ENCODE data around the gene TCTN3.
"Not testable (repeated sequence)": the region's sequence is repeated elsewhere in the genome, so short reads cannot be mapped to it uniquely, and the experiment has no call there.

The TCTN3 gene

DNA sequence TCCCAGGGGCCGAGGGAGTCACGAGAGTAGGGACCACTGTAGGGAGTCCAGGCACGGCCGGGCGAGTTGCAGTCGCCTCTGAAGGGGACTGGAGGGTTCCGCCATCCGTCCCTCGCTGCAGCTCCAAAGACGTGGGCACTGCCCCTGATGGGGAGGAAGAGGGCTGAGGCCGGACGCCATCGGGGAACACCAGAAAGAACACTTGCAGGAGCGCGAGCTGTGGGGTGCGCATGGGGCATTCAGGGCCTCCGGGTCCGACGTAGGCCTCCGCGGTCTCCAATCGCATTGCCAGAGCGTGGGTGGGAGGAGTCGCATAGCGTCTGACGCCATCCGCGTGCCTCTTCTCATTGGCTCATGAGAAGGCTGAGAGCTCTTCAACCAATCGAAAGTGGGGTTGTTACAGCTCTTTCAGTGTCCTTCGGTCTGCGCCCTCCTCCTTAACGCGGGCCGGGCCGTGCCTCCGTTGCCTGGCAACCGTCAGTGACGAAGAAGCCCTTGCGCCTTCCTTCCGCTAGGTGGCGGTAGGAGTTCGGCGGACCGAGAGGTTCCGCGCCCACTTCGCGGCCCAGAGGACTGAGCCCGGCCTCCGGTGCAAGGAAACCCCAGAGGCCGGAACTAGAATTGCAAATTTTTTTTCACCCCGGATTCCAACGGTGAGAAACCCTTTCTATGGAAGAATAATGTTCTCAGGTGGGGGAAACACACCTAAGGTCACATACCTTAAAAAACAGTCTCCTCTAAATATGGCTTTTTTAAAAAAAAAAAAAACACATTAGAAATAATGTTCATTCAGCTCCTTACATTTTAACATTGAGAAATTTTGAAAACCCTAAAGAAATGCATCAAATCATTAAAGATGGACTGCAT, at the start of gene TCTN3:
Gene TCTN3 (minus strand): TSS at position 260 of the 867 bp plus-strand sequence. CDS start 28 bp downstream, at position 232.
- DNase-seq, result peak; percentile 97

- DNase-seq, result no peak
Observed at GRCh38 chr10:95742962-95743535, 49.3 kb upstream of the TCTN3 start.

DNA sequence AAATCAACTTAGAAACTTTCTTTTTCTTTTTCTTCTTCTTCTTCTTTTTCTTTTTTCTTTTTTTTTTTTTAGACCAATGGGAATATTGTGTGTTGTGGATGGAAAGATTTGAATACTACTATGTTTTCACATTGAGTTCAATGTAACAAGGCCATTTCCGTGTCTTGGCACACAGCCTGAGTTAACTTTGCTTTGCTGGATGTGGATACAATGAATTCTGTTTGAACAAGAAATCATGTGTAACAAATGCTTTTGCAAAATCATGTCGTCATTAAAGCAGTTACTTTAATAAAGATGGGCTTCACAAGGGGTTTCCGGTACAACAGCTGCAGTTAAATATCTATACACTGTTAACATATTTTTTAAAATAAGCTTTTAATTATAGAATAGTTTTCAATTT, 48.8 kb upstream of the TCTN3 start:
- DNase-seq, result no peak

- no peak for DNase-seq
Observed at GRCh38 chr10:95741807-95742467, 48.2 kb upstream of the TCTN3 start.

- DNase-seq, result no peak
Observed at GRCh38 chr10:95739056-95739455, 45.3 kb upstream of the TCTN3 start.

GRCh38 chr10:95732907-95733306, 39.2 kb upstream of the TCTN3 start:
- DNase-seq, result not testable (repeated sequence)

- DNase-seq, result no peak
Observed at GRCh38 chr10:95730233-95730632, 36.5 kb upstream of the TCTN3 start.

GRCh38 chr10:95729323-95730055, 35.8 kb upstream of the TCTN3 start:
- no peak for DNase-seq

GRCh38 chr10:95728526-95728925, 34.8 kb upstream of the TCTN3 start:
- no peak for DNase-seq

- DNase-seq, result not testable (repeated sequence)
Observed at GRCh38 chr10:95722496-95722895, 28.8 kb upstream of the TCTN3 start.

DNA sequence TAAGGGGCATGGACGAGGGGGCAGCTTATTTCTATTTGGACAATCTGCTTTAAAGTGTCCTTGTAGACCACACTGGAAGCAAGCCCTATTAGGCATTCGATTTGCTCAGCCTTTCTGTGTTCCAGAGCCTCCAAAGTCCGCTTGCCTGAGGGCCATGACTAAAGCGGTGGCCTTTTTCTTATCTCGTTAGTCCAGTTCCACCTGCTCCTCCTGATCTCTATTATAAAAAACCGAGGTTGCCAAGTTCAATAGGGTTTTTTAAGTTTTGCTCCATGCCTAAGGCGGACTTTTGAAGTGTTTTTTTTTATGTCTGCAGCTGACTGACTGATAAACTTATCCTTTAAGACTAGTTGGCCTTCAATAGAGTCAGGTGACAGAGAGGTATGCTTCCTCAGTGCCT, 27.0 kb upstream of the TCTN3 start:
- not testable (repeated sequence) for DNase-seq

- no peak for DNase-seq
Observed at GRCh38 chr10:95716866-95717265, 23.1 kb upstream of the TCTN3 start.

DNA sequence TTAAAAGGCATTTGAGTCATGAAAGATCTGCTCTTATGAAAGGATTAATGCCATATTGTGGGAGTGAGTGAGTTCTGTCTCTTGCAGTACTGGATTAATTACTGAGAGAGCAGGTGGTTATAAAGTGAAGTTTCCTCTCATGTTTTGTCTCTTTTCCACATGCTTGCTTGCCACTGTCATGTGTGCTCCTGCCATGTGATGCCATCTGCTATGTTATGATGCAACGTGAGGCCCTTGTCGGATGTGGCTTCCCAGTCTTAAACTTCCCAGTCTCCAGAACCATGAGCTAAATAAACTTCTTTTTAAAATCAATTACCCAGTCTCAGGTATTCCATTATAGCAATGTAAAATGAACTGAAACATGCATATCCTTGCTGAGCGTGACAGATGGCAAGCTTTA, 22.7 kb upstream of the TCTN3 start:
- DNase-seq, result no peak

DNA sequence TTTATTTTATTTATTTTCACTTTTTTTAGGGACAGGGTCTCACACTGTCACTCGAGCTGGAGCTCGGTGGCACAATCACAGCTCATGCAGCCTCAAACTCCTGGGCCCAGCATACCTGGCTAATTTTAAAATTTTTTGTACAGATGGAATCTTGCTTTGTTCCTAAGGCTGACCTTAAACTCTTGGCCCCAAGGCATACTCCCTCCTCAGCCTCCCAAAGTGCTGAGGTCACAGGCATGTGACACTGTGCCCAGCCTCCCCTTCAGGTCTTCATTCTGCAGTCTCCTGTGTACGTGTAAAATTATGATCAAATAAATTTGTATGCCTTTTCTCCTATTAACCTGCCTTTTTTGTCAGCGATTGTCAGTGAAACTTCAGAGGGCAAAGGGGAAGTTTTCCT, 17.8 kb upstream of the TCTN3 start:
- DNase-seq, result no peak

- DNase-seq, result no peak
Observed at GRCh38 chr10:95706990-95707389, 13.3 kb upstream of the TCTN3 start.

DNA sequence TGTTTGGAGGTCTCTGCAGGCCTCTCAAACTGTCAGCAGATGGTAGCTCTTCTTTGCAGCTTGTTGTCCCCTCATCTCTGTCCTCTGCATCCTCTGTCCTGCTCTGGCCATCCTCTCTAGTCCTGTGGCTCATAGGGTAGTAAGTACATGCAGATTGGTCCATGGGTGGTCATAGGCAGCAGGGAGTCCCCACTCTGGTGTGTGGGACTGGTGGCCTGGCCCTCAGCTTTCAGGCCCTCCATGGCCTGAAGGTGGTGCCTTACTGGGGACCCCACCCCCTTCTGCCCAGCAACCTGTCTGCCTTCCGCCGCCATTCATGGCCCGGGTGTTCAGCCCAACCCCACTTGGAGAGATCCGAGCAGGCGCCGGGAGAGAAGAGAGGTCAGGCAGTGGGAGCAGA, 12.8 kb upstream of the TCTN3 start:
- DNase-seq, result no peak

DNA sequence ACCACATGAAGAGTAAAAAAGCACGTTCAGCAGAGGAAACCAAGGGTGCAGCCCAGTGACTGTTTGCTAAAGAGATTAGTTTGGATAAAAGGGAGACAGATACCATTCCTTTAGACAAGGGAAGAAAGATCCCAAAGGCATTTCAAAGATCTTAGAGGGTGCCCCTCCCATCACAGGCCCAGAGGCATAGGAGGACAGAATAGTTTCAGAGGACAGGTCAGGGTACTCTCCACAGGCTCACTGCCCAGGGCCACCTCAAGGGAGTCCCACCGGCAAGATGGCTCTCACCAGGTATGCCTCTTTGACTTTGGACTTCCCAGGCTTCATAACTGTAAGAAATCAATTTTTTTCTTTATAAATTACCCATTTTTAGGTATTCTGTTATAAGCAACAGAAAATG, 4.7 kb upstream of the TCTN3 start:
- no peak for DNase-seq

DNA sequence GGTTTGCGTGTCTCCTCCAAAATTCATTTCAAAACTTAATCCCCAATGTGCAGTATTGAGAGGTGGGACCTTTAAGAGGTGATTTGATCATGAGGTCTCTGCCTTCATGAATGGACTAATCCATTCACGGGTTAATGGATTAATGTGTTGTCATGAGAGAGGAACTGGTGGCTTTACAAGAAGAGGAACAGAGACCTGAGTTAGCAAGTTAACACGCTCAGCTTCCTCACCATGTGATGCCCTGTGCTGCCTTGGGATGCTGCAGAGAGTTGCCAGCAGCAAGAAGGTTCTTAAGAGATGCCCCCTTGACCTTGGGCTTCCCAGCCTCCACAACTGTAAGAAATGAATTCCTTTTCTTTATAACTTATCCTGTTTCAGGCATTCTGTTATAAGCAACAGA, 3.7 kb upstream of the TCTN3 start:
- no peak for DNase-seq

GRCh38 chr10:95694665-95695064, 938 bp upstream of the TCTN3 start:
- DNase-seq, result no peak

DNA sequence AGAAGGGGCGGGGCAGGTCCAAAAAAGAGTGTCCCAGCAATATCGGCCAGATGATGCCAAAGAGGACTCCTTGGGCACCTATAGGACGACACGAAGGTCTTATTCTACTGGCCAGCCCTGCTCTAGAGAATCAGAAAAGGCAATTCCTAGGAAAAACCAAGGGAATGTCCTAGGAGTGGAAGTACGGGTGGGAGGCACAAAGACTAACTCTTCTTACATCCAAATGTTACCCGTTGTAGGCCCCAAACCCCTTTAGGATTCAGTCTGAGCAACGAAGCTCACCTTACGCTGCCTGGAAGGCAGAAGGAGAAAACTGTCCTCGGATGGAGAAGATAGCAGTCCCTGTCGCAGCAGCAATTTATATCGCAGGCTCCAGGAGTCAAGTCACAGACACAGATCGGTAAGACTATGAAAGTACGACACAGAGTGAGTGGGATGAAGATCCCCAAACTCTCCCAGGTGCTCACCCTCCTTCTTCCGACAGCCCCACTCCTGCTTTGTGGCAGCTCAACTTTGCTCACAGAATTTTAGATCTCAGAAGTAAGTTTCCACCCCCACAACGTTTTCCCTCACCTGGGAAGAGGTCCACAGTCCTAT, 558 bp downstream of the TCTN3 start:
- DNase-seq, result no peak

DNA sequence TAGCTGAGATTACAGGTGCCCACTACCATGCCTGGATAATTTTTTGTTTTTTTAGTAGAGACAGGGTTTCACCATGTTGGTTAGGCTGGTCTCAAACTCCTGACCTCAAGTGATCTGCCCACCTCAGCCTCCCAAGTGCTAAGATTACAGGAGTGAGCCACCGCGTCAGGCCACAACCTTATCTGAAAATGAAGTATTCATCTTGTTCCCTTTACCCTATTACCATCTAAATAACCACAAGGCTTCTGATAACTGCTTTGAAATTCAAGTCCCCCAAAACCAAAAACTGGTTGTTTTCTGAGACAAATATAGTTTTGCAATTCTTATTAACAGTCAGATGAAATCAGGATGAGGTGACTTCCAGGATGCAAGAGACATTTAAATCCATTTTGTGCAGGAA, 2.4 kb downstream of the TCTN3 start:
- no peak for DNase-seq

- no peak for DNase-seq
Observed at GRCh38 chr10:95688648-95689047, 5.1 kb downstream of the TCTN3 start.

DNA sequence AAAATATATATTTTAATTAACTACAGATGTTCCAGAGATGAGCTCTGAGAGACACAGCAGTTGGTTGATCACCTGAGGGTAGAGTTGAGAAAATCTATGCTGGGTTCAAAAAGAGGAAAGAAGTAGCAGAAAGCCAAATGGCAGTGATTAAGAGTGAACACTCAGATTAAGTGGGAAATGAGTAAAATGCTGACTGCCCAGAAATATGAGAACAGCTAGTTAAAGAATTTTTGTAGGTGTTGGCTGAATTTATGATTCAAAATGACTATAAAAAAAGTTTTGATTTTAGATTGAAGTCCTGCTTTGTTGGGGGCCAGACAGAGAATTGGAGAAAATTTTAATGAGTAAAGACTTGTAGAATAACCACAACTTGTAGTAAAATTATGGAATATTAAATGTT, 9.8 kb downstream of the TCTN3 start:
- no peak for DNase-seq

Data from SIG-M5 (cell line).